Activated CD8-positive, alpha-beta T cell treated with anti-CD3 and anti-CD28 coated beads for 36 hours (primary cell): ENCODE results near the gene MEF2A. TPM values are rescaled to one million over a fixed set of nuclear protein-coding genes. Genes with fewer than 3 reads are reported as not detected.
A peak's percentile ranks its signal among the peaks of the same experiment; 100 is the strongest.

Source experiments
- ATAC-seq: fragments of 200-7000 bp; cut with Tn5 transposase; one replicate; pipeline ENCODE4 v1.10.0; 2021; ENCODE audit warnings: mild to moderate bottlenecking, moderate library complexity
- CTCF ChIA-PET: fragments of 350-600 bp; sonication (Branson Sonifier 250); formaldehyde crosslinking; loops from one replicate; lab custom pipeline; 2021; ENCODE audit warnings: antibody characterized with exemption; lab: Charles Lee
- POLR2A ChIA-PET: fragments of 350-600 bp; sonication (Branson Sonifier 250); formaldehyde crosslinking; loops from one replicate; lab custom pipeline; 2021; ENCODE audit warnings: antibody characterized with exemption; lab: Charles Lee
- DNase-seq: peaks from one replicate; pipeline ENCODE4 v3.0.0-alpha.2; 2020
- H3K27ac Mint-ChIP-seq: one replicate; pipeline ENCODE4 v1.8.0; 2021; ENCODE audit warnings: mild to moderate bottlenecking, mixed read lengths
- H3K27me3 Mint-ChIP-seq: one replicate; pipeline ENCODE4 v1.8.0; 2021; ENCODE audit warnings: mixed read lengths
- H3K36me3 Mint-ChIP-seq: one replicate; pipeline ENCODE4 v1.8.0; 2021; ENCODE audit warnings: low read depth, mixed read lengths
- H3K4me1 Mint-ChIP-seq: one replicate; pipeline ENCODE4 v1.8.0; 2021; ENCODE audit warnings: low read depth, mixed read lengths
- H3K4me3 Mint-ChIP-seq: one replicate; pipeline ENCODE4 v1.8.0; 2021; ENCODE audit warnings: mild to moderate bottlenecking, moderate library complexity, mixed read lengths
- H3K9me3 Mint-ChIP-seq: one replicate; pipeline ENCODE4 v1.8.0; 2021; ENCODE audit warnings: mixed read lengths
- intact Hi-C: fragments of 100-400 bp; cut with micrococcal nuclease; formaldehyde crosslinking; loops from one replicate; pipeline ENCODE4 v1.10.0; 2022
- total RNA-seq, 2 experiments: library from RNA; stranded (reverse); gene quantifications; one replicate each; pipeline ENCODE4 v1.2.3, GENCODE V29; 2021
- TF ChIP-seq, protein P1 (sequence below): fragments of 200-600 bp; IDR thresholded peaks from one replicate; pipeline ENCODE4 v1.8.0; 2022; ENCODE audit warnings: antibody characterized with exemption, mild to moderate bottlenecking

Gene MEF2A
- total RNA-seq, 2 experiments from 2014 or later, result 16.4 to 17.6 TPM

DNA sequence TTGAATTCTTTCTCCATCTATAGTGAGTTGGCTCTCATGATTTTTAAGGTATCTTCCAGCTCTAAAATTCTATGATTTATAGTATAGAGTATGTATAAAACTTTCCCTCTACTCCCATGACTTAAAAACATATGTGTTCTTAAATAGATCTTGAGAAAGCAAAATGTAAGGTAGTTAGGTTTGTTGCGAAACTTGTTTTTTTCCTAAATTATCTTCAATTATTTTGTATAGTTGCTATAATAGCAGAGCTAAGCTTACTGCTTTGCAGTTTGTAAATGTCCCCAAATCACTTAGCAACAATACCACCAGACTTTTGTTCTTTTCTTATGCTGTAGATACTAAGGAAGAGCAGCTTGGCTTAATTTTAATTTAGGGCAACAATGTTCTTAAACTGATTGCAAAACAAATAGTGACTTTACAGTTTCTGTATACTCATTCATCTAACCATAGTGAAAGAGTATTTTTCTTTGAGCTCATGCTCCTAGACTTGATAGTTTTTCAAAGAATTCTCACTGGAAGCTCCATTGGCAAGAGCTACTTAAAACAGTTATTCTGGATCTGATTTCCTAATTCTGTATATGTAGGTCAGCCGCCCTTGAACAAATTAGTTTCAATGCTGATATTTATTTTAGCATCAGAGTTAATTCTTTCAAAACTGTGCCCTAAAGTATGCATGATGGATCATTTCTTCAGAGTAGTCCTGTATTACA lies 106.3 kb downstream of the MEF2A start:
- ATAC-seq (no peak), DNase-seq (no peak)
- intact Hi-C loops, result no loop called here
- peaks cover under 1% of the 10 kb centered on the region for H3K4me1 Mint-ChIP-seq
- H3K36me3 Mint-ChIP-seq, result peaks cover 16% of the 10 kb centered on the region
- no peaks in the 10 kb centered on the region for H3K27me3 Mint-ChIP-seq
- no peaks in the 10 kb centered on the region for H3K9me3 Mint-ChIP-seq
- H3K4me3 Mint-ChIP-seq, result no peak overlapping the region
- H3K27ac Mint-ChIP-seq, result no peak overlapping the region
- ChIA-PET POLR2A (no interaction called here), CTCF (no interaction called here)
- TF ChIP-seq, protein P1, sequence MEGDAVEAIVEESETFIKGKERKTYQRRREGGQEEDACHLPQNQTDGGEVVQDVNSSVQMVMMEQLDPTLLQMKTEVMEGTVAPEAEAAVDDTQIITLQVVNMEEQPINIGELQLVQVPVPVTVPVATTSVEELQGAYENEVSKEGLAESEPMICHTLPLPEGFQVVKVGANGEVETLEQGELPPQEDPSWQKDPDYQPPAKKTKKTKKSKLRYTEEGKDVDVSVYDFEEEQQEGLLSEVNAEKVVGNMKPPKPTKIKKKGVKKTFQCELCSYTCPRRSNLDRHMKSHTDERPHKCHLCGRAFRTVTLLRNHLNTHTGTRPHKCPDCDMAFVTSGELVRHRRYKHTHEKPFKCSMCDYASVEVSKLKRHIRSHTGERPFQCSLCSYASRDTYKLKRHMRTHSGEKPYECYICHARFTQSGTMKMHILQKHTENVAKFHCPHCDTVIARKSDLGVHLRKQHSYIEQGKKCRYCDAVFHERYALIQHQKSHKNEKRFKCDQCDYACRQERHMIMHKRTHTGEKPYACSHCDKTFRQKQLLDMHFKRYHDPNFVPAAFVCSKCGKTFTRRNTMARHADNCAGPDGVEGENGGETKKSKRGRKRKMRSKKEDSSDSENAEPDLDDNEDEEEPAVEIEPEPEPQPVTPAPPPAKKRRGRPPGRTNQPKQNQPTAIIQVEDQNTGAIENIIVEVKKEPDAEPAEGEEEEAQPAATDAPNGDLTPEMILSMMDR, result no peak

DNA sequence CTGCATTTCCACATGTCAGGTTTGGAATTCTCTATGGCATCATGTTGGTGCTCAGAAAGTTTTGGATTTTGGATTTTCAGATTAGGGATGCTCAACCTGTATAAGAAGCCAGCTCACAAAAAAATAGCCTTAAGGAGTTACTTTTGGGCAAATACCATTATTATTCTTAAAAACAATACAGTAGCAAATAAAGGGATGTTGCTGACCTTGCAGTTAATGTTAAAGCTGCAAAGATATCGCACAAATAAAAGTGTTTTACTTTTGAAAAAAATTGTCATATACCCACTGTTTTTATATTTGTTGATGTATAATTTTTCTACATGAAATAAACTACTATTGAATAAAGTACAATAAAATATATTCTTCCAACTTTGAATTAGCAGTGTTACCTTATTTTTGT lies 107.3 kb downstream of the MEF2A start:
- POLR2A ChIA-PET, result no interaction called here
- Mint-ChIP-seq H3K36me3 (peaks cover 22% of the 10 kb centered on the region), H3K4me1 (peaks cover 5% of the 10 kb centered on the region), H3K9me3 (no peaks in the 10 kb centered on the region), H3K27ac (no peak overlapping the region), H3K4me3 (no peak overlapping the region), H3K27me3 (no peaks in the 10 kb centered on the region)
- CTCF ChIA-PET, result no interaction called here
- ATAC-seq (no peak), DNase-seq (no peak)
- intact Hi-C loops, result no loop called here
- TF ChIP-seq, protein P1, result no peak

DNA sequence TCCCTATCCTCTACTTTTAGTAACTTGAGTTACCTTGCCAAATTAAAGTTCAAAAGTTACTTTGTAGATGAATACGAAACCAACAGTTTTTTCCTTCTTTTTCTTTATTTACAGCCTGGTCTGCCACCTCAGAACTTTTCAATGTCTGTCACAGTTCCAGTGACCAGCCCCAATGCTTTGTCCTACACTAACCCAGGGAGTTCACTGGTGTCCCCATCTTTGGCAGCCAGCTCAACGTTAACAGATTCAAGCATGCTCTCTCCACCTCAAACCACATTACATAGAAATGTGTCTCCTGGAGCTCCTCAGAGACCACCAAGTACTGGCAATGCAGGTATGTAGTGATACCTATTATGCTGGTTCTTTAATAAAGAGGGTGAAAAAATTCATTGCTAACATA lies 108.5 kb downstream of the MEF2A start:
- no peaks in the 10 kb centered on the region for H3K27me3 Mint-ChIP-seq
- POLR2A ChIA-PET, result no interaction called here
- TF ChIP-seq, protein P1, result no peak
- H3K9me3 Mint-ChIP-seq, result no peaks in the 10 kb centered on the region
- no peak overlapping the region for H3K4me3 Mint-ChIP-seq
- ATAC-seq (no peak), DNase-seq (no peak)
- CTCF ChIA-PET, result no interaction called here
- H3K36me3 Mint-ChIP-seq, result peaks cover 28% of the 10 kb centered on the region
- H3K4me1 Mint-ChIP-seq, result peaks cover 5% of the 10 kb centered on the region
- H3K27ac Mint-ChIP-seq, result no peak overlapping the region
- intact Hi-C loops, result no loop called here

DNA sequence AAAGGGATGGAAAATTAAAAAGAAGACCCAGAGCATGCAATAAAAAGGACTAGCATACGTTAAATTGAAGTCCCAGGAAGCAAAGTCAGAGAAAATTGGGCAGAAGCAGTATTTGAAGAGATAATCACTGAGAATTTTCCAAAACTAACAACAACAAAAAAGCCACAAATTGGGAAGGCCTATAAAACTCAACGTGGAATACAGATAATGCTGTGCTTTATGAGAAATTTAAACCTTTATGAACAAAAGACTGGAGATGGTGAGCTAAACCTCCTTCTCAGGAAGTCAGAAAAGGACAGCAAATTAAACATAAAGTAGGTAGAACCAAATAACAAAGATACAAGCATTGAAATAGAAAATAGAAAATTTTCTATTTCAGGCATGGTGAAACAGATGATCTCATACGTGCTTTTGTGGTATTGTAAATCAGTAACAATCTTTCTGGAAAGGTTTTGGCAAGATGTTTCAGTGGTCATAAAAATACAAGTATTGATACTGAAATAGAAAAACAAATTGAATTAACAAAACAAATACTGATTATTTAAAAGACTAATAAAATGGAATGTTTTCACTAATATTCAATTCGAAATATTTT lies 111.9 kb downstream of the MEF2A start:
- Mint-ChIP-seq H3K36me3 (peaks cover 32% of the 10 kb centered on the region), H3K4me3 (no peak overlapping the region), H3K27me3 (no peaks in the 10 kb centered on the region), H3K4me1 (peaks cover 12% of the 10 kb centered on the region), H3K27ac (no peak overlapping the region), H3K9me3 (no peaks in the 10 kb centered on the region)
- DNase-seq, result no peak
- intact Hi-C loops, result no loop called here
- POLR2A ChIA-PET, result no interaction called here
- TF ChIP-seq, protein P1, result no peak
- CTCF ChIA-PET, result interaction anchor here (1.6 kb wide), 1 partner anchor 27 kb away, joined by 5 read pairs; no protein-coding TSS in a partner anchor
- no peak for ATAC-seq

DNA sequence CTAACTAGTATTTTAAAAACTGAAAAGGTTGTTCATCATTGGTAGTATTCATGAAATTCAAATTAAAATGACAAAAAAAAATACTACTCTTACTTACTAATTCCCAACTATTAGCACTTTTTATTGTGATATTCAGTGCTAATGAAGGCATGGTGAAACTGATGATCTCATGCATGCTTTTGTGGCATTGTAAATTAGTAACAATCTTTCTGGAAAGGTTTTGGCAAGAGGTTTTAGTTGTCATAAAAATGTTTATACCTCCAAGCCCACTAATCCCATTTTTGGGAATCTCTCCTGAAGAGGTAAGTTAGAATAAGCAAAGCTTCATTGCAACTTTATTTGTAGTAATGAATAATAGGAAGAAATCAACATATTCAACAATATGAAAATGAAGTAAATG lies 114.5 kb downstream of the MEF2A start:
- peaks cover 11% of the 10 kb centered on the region for H3K9me3 Mint-ChIP-seq
- DNase-seq, result no peak
- H3K4me3 Mint-ChIP-seq, result no peak overlapping the region
- CTCF ChIA-PET, result interaction anchor here (1.6 to 1.7 kb wide), 2 partner anchors 23 to 76 kb away, joined by 4 to 5 read pairs; no protein-coding TSS in a partner anchor
- H3K27me3 Mint-ChIP-seq, result no peaks in the 10 kb centered on the region
- H3K4me1 Mint-ChIP-seq, result peaks cover 25% of the 10 kb centered on the region
- TF ChIP-seq, protein P1, result no peak
- H3K27ac Mint-ChIP-seq, result peak overlapping the region; percentile 8
- POLR2A ChIA-PET, result no interaction called here
- H3K36me3 Mint-ChIP-seq, result peaks cover 44% of the 10 kb centered on the region
- intact Hi-C loops, result loop anchor here (10.0 kb wide), 1 partner anchor 175 kb away; no protein-coding TSS in a partner anchor
- no peak for ATAC-seq
